Thyroid gland (tissue), 4 donors: ENCODE measurements around the gene RANBP17.

Experiments
- POLR2A ChIP-seq, 2 donors: fragments of 450-650 bp; IDR thresholded peaks; one replicate each; pipeline ENCODE4 v1.6.1; 2017; ENCODE audit warnings: antibody characterized with exemption in 2 of 2, mild to moderate bottlenecking in 2 of 2, moderate library complexity in 1 of 2
- TF ChIP-seq, protein P1 (sequence below), 6 experiments: fragments of 200-600 bp in 3 of 6; fragments of 450-650 bp in 3 of 6; sonication (generic) in 3 of 6; IDR thresholded peaks; one replicate each; pipeline ENCODE4 v1.5.1; 2016 to 2019; ENCODE audit warnings: antibody characterized with exemption in 6 of 6, mild to moderate bottlenecking in 2 of 6, inconsistent platforms in 1 of 6, moderate library complexity in 1 of 6

DNA sequence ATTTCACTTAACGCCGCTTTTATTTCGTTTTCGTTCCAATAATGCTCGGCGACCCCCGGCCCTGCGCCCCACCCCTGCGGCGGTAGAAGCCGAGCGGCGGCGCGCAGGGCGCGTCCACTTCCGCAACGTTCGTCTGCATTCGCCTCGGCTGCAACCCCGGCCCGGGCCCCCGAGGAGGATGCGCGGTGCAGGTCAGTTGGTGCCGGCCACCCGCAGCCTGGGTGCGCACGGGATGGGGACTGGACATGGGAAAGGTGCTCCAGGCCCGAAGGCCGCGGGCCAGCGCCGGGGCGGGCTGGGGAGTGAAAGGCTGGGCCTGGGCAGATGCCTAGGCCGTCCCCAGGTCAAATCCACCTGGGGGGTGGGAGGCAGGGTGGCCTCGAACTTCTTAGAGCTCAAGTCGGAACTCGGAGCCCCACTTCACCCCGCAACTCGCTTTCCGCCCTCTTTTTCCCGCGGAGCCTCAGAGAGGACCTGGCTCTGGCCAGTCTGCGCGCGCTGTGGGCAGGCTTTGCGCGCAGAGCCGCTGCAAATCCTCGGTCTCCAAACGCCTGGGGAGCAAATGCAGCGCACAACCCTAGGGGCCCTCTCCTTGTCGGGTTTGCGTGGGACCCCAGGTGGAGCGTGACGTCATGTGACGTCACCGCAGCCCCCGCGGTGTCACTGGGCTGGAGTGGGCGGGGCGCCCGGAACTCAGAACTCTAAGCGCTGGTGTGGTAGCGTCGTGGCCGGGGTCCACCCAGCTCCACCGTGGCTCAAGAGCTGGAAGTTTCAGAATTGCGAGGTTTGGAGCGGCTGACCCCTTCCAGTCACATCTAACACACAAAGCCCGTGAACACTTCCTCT, 450.5 kb downstream of the RANBP17 start:
- TF ChIP-seq, protein P1, sequence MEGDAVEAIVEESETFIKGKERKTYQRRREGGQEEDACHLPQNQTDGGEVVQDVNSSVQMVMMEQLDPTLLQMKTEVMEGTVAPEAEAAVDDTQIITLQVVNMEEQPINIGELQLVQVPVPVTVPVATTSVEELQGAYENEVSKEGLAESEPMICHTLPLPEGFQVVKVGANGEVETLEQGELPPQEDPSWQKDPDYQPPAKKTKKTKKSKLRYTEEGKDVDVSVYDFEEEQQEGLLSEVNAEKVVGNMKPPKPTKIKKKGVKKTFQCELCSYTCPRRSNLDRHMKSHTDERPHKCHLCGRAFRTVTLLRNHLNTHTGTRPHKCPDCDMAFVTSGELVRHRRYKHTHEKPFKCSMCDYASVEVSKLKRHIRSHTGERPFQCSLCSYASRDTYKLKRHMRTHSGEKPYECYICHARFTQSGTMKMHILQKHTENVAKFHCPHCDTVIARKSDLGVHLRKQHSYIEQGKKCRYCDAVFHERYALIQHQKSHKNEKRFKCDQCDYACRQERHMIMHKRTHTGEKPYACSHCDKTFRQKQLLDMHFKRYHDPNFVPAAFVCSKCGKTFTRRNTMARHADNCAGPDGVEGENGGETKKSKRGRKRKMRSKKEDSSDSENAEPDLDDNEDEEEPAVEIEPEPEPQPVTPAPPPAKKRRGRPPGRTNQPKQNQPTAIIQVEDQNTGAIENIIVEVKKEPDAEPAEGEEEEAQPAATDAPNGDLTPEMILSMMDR (IDR thresholded peaks at IDR 0.05), result no peak
- no peak for TF ChIP-seq POLR2A (IDR thresholded peaks at IDR 0.05)
